HG03045 (cell line): ENCODE measurements around the gene SBF2.
A peak's percentile ranks its signal among the peaks of the same experiment; 100 is the strongest.

Source experiments
- ATAC-seq: cut with Tn5 transposase; IDR thresholded peaks from one replicate; pipeline ENCODE4 v1.9.1; 2021; ENCODE audit warnings: mild to moderate bottlenecking, moderate library complexity; ENCODE audit not compliant: unreplicated experiment

The SBF2 gene

GRCh38 chr11:10317776-10318526 lies 23.9 kb upstream of the SBF2 start:
- ATAC-seq, result peak; percentile 56

GRCh38 chr11:10317151-10317755 lies 23.2 kb upstream of the SBF2 start:
- ATAC-seq, result peak; percentile 31

GRCh38 chr11:10315083-10315482 lies 21.1 kb upstream of the SBF2 start:
- ATAC-seq, result no peak

- ATAC-seq, result peak; percentile 76
Measured at GRCh38 chr11:10314199-10315072, 20.4 kb upstream of the SBF2 start.

GRCh38 chr11:10311802-10312201 lies 17.8 kb upstream of the SBF2 start:
- ATAC-seq, result no peak

GRCh38 chr11:10310301-10310841 lies 16.4 kb upstream of the SBF2 start:
- no peak for ATAC-seq

- ATAC-seq, result no peak
Measured at GRCh38 chr11:10309163-10310093, 15.4 kb upstream of the SBF2 start.

- no peak for ATAC-seq
Measured at GRCh38 chr11:10308201-10308954, 14.4 kb upstream of the SBF2 start.

GRCh38 chr11:10307400-10308200 lies 13.6 kb upstream of the SBF2 start:
- peak; percentile 62 for ATAC-seq

- ATAC-seq, result no peak
Measured at GRCh38 chr11:10307022-10307399, 13.0 kb upstream of the SBF2 start.

- ATAC-seq, result no peak
Measured at GRCh38 chr11:10305964-10306918, 12.2 kb upstream of the SBF2 start.

GRCh38 chr11:10305262-10305963 lies 11.4 kb upstream of the SBF2 start:
- no peak for ATAC-seq

GRCh38 chr11:10304495-10305261 lies 10.7 kb upstream of the SBF2 start, which contains the start of gene ADM:
ADM (plus strand) TSS chr11:10305073; CDS start chr11:10305701, 628 bp downstream.
- no peak for ATAC-seq

GRCh38 chr11:10303558-10304363 lies 9.7 kb upstream of the SBF2 start:
- ATAC-seq, result no peak
